ENCODE measurements around the gene BCAP31.

- no peak for TF ChIP-seq POLR2A (IDR thresholded peaks at IDR 0.05)
- TF ChIP-seq CTCF (IDR thresholded peaks at IDR 0.05) = no peak
- TF ChIP-seq EP300 (IDR thresholded peaks at IDR 0.05) = no peak
Observed at GRCh38 chrX:153685156-153685536, 39.0 kb downstream of the BCAP31 start.

All from ovary (tissue), 3 donors.